HepG2 (cell line): ENCODE data around the gene ATM. TPM values are rescaled to one million over a fixed set of nuclear protein-coding genes. Genes with fewer than 3 reads are reported as not detected.

Experiments used
- KAT8 ChIP-seq: IDR thresholded peaks from 2 replicates; pipeline ENCODE4 v1.6.1; 2016; ENCODE audit warnings: missing genetic modification reagents, missing compliant biosample characterization
- KDM2A ChIP-seq: sonication (generic); formaldehyde crosslinking; IDR thresholded peaks from 2 replicates; pipeline ENCODE4 v1.4.0; 2020; ENCODE audit warnings: low read depth, missing genetic modification reagents, borderline replicate concordance
- NR2F2 ChIP-seq: IDR thresholded peaks from 2 replicates; pipeline ENCODE4 v1.6.1; 2012; ENCODE audit warnings: low read depth, inconsistent platforms, borderline replicate concordance
- NR3C1 ChIP-seq: sonication (generic); formaldehyde crosslinking; IDR thresholded peaks from 2 replicates; pipeline ENCODE4 v1.4.0; 2020; ENCODE audit warnings: missing genetic modification reagents
- ZNF180 ChIP-seq: sonication (generic); formaldehyde crosslinking; IDR thresholded peaks from 2 replicates; pipeline ENCODE4 v1.4.0; 2020; ENCODE audit warnings: low read depth, missing genetic modification reagents, borderline replicate concordance
- ZNF556 ChIP-seq: sonication (generic); formaldehyde crosslinking; IDR thresholded peaks from 2 replicates; pipeline ENCODE4 v1.4.0; 2020; ENCODE audit warnings: mild to moderate bottlenecking, missing genetic modification reagents, borderline replicate concordance
- ZSCAN29 ChIP-seq: sonication (generic); formaldehyde crosslinking; conservative IDR thresholded peaks from 2 replicates; pipeline ENCODE4 v1.4.0; 2020; ENCODE audit warnings: mild to moderate bottlenecking, missing genetic modification reagents
- polyA plus RNA-seq, 8 experiments: library from polyadenylated mRNA; depleted of rRNA in 3 of 8; stranded (reverse) in 7 of 8; unstranded in 1 of 8; fragments of >200 nt; fragmentation: Illumina TruSeq in 4 of 8; extraction: Trizol in 4 of 8; gene quantifications; 2 replicates each; pipeline versions ENCODE4 v1.2.1 to v1.2.3, GENCODE V29; 2011 to 2016; ENCODE audit warnings: low read depth in 4 of 8, missing spikeins in 1 of 8, mixed read lengths in 1 of 8; ENCODE audit not compliant: insufficient read depth in 1 of 8
- total RNA-seq, 5 experiments: library from RNA; depleted of rRNA; stranded (reverse); fragments of >200 nt; fragmentation: Illumina TruSeq; extraction: Trizol; gene quantifications; 2 replicates each; pipeline ENCODE4 v1.2.3, GENCODE V29; 2016; ENCODE audit warnings: low read depth in 1 of 5
- TF ChIP-seq, protein P1 (sequence below): sonication (generic); formaldehyde crosslinking; IDR thresholded peaks from 2 replicates; pipeline ENCODE4 v1.4.0; 2020; ENCODE audit warnings: missing genetic modification reagents, low read depth, mild to moderate bottlenecking, borderline replicate concordance
- TF ChIP-seq, protein P2 (sequence below): sonication (generic); formaldehyde crosslinking; IDR thresholded peaks from 2 replicates; pipeline ENCODE4 v1.4.0; 2020; ENCODE audit warnings: missing genetic modification reagents
- TF ChIP-seq, protein P3 (sequence below): sonication (generic); formaldehyde crosslinking; IDR thresholded peaks from 2 replicates; pipeline ENCODE4 v1.4.0; 2020; ENCODE audit warnings: missing genetic modification reagents
- TF ChIP-seq, protein P4 (sequence below): sonication (generic); formaldehyde crosslinking; IDR thresholded peaks from 2 replicates; pipeline ENCODE4 v1.4.0; 2020; ENCODE audit warnings: mild to moderate bottlenecking, low read depth, missing genetic modification reagents
- TF ChIP-seq, protein P5 (sequence below): IDR thresholded peaks from 2 replicates; pipeline ENCODE4 v1.6.1; 2016; ENCODE audit warnings: missing compliant biosample characterization, missing genetic modification reagents, borderline replicate concordance

ATM gene
- total and polyA plus RNA-seq, 2 of the 13 experiments (the other 11 are each of a cell fraction or from before 2014, with no cell fraction given): 40.0 to 71.6 TPM

DNA sequence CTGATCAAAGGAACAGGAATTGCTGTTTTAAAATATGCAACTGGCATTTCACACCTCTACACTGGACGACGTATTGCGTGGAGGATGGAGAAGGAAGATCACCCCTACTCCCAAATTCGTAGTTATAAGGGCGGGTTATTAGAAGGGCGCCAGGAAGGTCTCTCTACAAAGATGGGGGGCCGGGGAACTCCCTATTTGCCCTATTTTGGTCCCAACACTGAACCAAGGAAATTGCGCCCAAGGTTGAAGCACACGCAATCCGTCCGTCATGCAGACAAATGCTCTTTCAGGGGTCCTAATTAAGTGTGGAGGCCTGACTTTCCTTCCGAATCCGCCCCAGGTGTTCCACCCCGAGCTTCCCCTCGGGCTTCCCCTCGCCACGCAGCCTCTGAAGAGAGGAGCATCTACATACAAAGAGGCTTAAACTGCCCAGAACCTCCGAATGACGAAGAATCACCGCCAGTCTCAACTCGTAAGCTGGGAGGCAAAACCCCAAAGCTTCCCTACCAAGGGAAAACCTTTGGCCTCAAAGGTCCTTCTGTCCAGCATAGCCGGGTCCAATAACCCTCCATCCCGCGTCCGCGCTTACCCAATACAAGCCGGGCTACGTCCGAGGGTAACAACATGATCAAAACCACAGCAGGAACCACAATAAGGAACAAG lies 825 bp upstream of the ATM start (continued):
- TF ChIP-seq, protein P1, sequence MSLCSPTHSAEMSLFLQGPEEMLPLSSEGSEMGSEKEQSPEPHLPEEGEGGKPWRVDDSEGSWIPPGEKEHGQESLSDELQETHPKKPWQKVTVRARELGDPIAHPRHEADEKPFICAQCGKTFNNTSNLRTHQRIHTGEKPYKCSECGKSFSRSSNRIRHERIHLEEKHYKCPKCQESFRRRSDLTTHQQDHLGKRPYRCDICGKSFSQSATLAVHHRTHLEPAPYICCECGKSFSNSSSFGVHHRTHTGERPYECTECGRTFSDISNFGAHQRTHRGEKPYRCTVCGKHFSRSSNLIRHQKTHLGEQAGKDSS: no peak
- TF ChIP-seq KDM2A (CRISPR knock-in tag): no peak
- TF ChIP-seq, protein P2, sequence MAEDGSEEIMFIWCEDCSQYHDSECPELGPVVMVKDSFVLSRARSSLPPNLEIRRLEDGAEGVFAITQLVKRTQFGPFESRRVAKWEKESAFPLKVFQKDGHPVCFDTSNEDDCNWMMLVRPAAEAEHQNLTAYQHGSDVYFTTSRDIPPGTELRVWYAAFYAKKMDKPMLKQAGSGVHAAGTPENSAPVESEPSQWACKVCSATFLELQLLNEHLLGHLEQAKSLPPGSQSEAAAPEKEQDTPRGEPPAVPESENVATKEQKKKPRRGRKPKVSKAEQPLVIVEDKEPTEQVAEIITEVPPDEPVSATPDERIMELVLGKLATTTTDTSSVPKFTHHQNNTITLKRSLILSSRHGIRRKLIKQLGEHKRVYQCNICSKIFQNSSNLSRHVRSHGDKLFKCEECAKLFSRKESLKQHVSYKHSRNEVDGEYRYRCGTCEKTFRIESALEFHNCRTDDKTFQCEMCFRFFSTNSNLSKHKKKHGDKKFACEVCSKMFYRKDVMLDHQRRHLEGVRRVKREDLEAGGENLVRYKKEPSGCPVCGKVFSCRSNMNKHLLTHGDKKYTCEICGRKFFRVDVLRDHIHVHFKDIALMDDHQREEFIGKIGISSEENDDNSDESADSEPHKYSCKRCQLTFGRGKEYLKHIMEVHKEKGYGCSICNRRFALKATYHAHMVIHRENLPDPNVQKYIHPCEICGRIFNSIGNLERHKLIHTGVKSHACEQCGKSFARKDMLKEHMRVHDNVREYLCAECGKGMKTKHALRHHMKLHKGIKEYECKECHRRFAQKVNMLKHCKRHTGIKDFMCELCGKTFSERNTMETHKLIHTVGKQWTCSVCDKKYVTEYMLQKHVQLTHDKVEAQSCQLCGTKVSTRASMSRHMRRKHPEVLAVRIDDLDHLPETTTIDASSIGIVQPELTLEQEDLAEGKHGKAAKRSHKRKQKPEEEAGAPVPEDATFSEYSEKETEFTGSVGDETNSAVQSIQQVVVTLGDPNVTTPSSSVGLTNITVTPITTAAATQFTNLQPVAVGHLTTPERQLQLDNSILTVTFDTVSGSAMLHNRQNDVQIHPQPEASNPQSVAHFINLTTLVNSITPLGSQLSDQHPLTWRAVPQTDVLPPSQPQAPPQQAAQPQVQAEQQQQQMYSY (CRISPR knock-in tag): 0 out of 2 replicates have a peak, but pooled peaks have one; percentile 39
- TF ChIP-seq, protein P3, sequence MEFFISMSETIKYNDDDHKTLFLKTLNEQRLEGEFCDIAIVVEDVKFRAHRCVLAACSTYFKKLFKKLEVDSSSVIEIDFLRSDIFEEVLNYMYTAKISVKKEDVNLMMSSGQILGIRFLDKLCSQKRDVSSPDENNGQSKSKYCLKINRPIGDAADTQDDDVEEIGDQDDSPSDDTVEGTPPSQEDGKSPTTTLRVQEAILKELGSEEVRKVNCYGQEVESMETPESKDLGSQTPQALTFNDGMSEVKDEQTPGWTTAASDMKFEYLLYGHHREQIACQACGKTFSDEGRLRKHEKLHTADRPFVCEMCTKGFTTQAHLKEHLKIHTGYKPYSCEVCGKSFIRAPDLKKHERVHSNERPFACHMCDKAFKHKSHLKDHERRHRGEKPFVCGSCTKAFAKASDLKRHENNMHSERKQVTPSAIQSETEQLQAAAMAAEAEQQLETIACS: 0 out of 2 replicates have a peak, but pooled peaks have one; percentile 21
- no peak for TF ChIP-seq KAT8 (CRISPR knock-in tag)
- 0 out of 2 replicates have a peak, but pooled peaks have one; percentile 12 for TF ChIP-seq ZSCAN29 (CRISPR knock-in tag)
- no peak for TF ChIP-seq NR3C1 (CRISPR knock-in tag)
- no peak for TF ChIP-seq NR2F2
- peak; percentile 9; the same call in 1 of the 2 replicates for TF ChIP-seq ZNF556 (CRISPR knock-in tag)
- TF ChIP-seq, protein P4, sequence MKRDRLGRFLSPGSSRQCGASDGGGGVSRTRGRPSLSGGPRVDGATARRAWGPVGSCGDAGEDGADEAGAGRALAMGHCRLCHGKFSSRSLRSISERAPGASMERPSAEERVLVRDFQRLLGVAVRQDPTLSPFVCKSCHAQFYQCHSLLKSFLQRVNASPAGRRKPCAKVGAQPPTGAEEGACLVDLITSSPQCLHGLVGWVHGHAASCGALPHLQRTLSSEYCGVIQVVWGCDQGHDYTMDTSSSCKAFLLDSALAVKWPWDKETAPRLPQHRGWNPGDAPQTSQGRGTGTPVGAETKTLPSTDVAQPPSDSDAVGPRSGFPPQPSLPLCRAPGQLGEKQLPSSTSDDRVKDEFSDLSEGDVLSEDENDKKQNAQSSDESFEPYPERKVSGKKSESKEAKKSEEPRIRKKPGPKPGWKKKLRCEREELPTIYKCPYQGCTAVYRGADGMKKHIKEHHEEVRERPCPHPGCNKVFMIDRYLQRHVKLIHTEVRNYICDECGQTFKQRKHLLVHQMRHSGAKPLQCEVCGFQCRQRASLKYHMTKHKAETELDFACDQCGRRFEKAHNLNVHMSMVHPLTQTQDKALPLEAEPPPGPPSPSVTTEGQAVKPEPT (CRISPR knock-in tag): 0 out of 2 replicates have a peak, but pooled peaks have one; percentile 4
- TF ChIP-seq, protein P5, sequence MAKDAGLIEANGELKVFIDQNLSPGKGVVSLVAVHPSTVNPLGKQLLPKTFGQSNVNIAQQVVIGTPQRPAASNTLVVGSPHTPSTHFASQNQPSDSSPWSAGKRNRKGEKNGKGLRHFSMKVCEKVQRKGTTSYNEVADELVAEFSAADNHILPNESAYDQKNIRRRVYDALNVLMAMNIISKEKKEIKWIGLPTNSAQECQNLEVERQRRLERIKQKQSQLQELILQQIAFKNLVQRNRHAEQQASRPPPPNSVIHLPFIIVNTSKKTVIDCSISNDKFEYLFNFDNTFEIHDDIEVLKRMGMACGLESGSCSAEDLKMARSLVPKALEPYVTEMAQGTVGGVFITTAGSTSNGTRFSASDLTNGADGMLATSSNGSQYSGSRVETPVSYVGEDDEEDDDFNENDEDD (CRISPR knock-in tag): no peak
- no peak for TF ChIP-seq ZNF180 (CRISPR knock-in tag)
